Stimulated activated CD4-positive, alpha-beta T cell treated with anti-CD3 and anti-CD28 coated beads, Interleukin-2, amount 100 ng/mL, for 24 hours (primary cell): Measurements from ENCODE around the gene C1R.

Source experiments
- DNase-seq, 2 donors: peaks; one replicate each; pipeline ENCODE4 v3.0.0-alpha.2; 2020

C1R gene

DNA sequence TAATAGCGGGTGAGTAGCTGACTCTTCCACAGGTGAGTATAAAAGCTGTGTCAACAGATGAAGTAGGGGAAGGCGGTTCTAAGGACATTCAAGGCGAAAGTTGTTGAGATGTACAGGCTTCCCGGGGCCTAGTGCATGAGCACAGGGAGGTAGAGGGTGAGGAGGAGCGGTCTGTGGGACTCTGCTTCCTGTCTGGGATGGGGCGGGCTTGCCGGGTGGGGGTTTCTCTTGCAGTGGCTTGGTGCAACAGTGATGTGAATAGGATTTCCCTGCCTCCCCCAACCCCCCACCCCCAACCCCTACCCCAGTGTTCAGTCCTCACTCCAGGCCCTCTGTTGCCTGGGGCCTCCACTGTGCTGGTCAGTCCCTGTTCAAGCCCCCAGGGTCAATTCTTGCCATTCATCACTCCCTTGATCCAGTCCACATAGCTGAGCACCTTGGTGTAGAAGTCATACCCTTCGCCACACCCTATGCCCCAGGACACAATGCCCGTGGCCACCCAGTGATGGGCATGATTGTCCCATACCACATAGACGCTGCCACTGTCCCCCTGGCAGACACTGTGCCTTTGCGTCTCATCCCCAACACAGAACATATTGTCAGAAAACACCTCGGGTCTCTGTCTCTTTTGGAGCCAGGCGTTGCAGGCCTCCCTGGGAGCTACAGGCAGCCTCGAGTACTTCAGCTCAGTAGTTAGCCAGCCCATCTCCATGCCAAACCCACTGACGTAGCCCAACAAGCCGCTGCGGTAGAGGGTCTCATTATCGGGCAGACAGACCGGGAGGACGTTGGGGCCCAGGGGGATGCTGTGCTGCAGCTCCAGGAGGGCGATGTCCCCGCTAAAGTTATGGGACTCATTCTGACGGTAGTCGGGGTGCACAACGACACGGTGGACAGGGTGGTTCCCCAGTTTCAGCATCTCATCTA, 4.0 kb upstream of the C1R start:
- no peak for DNase-seq

DNA sequence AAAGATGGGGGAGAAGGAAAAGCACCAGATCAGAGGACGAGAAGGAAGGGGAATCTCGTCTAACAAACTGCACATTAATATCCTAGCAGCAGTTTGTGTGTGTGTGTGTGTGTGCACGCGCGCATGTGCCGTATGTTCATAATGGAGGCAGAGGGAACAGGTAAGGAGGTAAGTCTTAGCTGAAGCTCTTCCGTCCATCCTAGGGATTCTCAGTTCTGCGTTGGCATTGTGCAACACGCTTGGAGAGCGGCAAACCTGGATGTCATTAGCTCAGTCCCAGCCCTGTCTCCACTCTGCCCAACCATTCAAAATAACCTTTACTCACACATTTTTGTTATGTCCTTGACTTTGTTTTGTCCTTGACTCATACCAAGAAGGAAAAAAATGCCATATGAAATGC, 1.6 kb upstream of the C1R start:
- no peak for DNase-seq

DNA sequence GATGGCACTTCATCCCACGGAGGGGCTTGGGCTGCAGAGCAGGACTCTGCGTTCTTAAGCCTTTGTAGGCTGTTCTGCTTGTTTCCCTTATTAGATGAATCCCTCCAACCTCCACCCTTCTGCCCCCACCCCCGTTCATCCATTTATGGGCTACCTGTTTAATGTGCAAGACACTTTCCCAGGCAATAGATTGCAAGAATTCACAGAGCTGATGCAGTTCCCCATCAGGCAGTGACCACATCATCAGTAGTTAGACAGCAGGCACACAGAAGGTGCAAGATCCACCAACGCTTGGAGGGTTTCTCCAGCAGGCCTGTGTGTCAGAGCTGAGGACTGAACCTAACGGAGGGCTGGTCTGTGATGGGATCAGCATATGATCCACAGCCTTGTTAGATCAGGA, 1.2 kb upstream of the C1R start:
- no peak for DNase-seq

DNA sequence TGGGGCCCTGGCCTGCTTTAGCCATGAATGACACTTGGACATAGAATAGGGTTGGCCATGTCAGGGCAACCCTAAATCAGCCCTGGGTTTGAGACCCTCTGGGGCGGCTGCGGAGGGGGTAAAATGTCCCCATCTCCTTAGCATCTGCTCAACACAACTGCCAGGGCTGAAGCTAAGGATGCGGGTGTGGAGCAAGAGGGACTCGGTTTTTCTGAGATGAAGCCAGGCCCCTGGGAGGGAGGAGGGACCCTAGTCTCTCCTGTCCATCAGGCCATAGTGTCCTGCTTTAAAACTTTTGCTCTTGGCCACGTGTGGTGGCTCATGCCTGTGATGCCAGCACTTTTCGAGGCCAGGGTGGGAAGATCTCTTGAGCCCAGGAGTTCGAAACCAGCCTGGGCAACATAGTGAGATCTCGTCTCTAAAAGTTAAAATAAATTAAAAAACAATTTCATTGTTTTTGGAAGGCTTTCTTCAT, 778 bp upstream of the C1R start:
- DNase-seq, result no peak

DNA sequence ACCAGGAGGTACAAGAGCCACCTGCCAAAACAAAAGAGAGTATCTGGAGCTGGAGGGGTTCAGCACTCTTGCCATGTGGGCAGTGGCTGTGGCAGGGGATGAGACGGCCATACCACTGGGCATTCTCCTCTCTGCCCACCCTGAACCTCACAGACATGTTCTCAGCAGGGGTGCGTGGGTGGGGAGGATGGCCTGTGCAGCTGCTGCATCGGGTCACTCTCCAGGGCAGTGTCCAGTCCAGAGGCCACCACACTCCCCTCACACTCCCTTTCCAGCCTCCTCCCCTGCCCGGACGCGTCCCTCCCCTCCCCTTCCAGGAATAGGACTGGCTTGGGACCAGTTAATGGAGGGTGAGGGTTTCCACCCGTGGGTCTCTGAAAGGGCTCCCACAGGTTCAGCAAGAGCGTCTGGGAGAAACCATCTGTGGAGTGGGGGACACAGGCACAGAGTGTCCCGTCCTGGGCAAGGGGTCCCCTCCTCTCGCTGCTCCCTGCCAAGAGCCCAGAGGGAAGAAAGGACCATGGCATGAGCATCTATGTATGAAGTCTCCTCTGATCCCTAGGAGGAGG, 501 bp downstream of the C1R start:
- DNase-seq, result no peak

DNA sequence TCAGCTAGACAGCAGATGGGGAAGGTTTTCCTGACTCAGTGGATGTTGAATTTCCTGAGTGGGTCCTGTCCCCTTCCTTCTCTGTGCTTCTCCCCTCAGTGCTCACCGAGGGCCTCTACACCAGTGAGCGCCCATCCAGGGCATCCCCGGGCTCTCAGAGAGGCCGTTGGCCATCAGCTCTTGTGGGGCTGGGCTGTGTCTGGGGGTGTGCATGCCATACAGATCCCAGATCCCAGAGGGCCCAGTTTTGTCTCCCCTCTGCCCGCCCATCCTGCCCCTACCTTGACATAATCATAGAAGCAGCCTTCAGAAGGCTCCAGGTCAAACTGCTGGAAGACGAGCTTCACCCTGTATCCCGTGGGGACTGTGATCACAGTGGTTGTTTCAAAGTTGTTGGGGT, 1.1 kb downstream of the C1R start:
- no peak for DNase-seq

DNA sequence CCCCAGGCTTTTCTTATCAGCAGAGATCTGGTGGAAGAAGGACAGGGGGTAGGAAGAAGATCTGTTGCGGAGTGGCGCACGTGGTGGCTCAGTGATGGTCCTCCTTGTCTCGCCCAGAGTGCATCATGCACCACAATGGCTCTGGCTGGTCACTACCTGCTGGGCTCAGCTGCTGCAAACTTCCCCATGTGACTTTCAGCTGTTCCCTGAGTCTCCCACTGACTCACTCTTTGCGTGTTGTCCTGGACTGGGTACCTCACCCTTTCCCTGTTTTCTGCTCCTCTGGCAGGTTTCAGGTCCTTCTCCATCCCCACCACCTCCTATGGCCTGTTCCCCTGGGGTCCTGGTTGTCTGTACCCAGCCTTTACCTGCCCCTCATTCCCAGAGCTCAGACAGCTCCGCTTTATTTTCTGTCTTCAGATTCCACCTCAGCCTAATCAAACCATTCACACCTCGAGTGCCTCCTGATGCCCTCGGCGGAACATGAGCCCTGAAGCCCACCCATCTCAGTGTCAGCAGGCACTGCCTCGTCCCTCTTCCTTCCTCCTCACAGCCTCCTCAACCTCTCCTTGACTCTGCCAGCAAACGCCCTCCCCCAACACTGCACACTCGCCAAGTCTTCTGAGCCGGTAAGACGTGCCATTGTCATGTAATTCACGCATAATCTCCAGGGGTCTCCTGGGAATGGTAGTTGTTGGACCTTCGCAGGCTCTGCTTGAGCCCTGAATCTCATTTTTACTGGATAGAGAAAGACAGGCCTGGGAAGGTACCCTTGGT, 1.8 kb downstream of the C1R start:
- no peak for DNase-seq

DNA sequence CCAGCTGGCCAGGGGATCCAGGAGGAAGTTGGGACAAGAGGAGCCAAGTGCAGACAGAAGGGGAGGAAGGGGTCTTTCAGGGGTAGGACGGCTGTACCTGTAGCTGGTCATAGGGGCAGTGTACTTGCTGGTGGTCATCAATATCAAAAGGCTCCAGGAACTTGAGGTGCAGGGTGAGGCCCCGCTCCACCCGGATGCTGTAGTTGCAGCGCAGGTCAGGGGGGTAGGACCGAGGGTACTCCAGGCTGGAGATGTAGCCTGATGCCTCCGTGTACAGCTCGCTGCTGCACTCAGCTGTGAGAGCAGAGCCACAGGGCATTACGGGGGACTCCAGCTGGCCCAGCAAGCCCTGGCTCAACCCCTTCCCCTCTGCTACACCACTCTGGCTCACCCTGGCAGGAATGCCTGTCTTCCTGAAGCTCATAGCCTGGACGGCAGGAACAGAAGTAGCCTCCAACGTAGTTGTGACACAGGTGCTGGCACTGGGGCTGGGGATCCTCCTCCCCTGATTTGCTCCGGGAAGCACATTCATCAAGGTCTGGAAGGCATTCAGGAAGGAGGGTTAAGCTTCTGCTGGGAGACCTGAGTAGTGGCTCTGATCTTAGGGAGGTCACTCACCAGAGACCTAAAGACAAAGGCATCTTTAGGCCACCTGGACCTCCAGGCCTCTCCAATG, 2.9 kb downstream of the C1R start:
- no peak for DNase-seq

DNA sequence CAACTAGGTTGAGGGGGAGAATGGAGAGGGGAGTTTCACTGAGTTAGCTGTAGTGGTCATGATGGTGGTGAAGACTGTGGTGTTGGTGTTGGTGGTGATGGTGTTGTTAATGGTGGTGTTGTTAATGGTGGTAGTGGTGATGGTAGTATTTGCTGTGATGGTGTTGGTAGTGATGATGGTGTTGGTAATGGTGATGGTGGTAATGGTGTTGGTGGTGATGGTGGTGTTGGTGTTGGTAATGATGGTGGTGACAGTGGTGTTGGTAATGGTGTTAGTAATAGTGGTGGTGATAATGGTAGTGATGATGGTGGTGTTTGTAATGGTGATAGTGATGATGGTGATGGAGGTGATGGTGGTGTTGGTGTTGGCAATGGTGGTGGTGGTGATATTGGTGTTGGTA, 9.1 kb downstream of the C1R start:
- DNase-seq, result no peak

DNA sequence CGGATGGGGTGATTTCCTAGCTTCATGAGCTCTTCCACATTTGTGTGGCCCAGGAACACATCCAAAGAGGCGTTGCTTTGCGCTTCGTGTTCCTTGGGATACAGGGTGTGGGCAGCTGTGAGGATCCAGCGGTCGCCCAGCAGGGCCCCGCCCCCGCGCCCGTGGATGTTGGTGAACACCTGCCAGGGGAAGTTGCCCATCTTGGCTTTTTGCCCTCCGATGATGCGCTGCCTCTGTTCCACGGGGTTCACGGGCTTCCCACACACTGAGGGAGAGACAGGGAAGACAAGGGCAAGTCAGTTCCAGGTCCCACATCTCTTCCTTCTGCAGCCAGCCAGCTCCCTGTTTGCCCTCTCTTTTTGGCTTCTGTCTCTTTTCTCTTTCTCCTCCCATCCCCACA, 11.2 kb downstream of the C1R start:
- no peak for DNase-seq

DNA sequence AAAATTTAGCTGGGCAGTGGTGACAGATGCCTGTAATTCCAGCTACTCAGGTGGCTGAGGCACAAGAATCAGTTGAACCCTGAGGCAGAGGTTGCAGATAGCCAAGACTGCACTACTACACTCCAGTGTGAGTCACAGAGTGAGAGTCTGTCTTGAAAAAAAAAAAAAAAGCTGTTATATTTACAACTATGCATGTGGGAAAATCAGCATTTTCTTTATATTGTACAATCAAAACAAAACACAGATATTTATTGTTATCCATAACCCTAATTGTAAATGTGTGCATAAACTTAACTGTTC, 12.5 kb downstream of the C1R start:
- DNase-seq, result no peak

DNA sequence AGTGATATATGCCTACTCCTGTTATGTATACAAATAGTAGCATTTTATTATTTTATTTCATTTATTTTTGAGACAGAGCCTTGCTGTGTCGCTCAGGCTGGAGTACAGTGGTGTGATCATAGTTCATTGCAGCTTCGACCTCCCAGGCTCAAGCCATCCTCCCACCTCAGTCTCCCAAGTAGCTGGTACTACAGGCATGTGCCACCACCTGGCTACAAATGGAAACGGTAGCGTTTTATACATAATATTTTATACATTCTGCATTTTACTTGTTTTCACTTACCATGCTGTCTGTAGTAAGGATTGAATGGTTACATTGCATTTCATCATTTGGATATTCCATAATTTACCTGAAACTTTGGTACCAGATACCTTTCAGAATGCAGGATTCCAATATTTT, 14.1 kb downstream of the C1R start:
- no peak for DNase-seq

DNA sequence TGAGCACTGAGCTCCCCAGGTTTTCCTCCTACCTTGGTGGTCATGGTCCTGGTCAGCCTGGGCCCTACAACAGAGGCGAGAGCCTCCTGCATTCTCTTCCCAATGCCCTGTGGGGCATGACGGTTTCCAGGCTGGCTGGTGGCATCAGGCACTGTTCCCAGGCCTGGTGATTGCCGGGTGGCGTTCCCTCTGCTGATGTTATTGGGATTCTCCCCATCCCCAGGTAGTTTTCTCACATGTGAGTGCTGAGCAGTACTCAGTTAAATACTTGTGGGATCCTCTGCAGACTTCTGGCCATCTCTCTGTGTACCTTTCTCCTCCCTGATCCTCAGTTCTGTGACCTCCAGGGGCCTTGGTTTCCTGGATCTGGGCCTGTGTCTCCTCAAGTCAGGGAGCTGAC, 15.8 kb downstream of the C1R start:
- no peak for DNase-seq

DNA sequence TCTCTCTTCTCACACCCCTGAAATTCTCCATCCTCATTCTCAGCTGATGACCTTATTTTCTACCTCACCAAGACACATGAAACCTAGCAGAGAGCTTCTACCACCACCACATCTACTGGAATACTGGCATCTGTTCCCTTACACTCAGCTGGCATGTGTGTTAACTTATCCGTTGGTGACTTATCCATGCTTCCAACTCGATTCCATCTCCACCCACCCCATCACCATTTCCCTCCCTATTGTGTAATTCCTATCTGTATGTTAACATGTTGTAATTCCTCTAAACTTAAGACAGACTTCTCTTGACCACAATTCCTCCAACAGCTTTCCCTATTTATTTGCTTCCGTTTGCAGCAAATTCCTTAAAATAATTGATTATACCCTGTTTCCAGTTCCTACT, 16.3 kb downstream of the C1R start:
- no peak for DNase-seq

DNA sequence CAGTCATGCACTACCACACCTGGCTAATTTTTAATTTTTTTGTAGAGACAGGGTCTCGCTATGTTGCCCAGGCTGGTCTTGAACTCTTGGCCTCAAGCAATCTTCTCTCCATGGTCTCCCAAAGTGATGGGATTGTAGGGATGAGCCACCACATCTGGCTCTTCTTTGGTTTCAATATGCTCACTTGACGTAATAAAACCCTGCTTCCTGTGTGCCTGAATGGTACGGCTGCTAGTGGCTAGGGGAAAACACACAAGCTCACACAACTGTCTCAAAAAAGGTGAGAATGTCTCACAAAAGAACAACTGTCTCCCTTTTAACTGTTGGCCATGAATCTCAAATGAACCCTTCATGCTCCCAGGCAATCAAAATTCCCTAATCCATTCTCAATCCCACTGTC, 16.7 kb downstream of the C1R start:
- no peak for DNase-seq

DNA sequence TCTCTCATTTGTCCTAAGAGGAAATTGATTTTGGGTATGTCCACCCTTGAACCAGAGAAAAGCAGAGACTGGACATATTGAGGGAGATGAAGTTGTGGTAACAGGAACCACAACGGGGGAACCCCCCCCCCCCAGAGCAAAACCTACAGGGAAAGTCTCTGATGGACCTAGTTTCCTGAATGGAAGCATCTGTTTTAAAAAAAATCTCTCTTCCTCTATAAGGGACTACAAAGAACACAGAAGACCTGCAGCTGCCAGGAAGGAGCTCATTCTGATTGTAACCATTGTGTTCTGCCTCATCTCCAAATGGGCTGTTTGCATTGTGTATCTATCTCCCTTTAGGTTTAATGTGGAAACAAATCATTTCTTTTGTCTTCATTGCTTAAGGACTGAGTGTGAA, 18.3 kb downstream of the C1R start:
- DNase-seq, result no peak

DNA sequence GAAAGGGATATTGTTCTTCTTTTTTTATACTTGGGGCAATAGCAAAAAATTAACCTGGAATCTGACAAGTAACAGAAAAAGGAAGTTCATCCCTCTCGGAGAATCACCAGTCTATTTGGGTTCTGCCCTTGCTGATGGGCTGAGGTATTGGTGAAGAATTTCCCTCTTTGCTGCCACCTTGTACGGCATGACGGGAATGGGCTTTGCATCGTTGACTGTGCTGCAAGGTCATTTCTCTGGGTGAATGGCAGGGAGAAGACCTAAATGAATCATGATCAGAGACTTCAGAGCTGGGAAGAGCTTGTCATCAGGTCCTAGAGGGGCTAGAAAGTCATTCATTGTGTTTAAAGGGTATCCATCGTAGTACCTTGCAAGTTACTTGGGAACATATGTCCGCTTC, 19.7 kb downstream of the C1R start:
- DNase-seq, result no peak

DNA sequence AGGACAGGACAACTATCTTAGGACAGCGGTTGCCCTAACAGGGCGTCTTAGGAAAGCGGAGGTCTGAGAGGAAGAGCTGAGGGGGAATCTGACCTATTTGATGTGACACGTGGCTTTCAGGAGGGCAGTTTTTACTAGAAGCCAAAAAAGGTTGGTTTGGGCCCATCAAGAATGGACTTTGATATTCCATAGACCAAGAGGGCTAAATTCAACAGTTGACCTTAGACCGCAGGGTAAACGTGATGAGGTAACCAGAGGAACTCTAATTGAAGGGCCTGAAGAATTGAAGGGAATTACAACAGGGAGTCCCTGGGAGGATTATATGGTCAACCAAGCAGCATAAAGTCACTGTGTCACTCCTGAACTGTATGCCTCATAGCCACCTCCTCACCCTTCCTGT, 20.2 kb downstream of the C1R start:
- DNase-seq, result no peak

DNA sequence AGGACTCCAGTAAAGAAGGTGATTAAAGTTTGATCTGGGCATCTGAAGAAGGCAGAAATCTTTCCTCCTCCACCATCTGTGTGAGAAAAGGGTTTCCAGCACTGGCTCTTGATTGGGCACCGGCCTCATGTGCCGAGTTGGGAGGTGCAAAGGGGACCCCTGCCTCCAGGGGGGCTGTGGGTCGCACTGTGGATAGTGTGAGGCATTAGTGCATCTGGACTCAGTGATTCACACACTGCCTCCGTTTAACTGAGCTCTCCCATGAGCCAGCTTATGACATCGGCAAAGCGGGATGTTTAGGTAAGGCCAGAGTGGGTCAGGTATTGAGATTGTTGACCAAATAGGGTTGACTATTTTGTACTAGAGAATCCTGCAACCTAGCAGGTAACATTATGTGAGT, 22.9 kb downstream of the C1R start:
- no peak for DNase-seq

DNA sequence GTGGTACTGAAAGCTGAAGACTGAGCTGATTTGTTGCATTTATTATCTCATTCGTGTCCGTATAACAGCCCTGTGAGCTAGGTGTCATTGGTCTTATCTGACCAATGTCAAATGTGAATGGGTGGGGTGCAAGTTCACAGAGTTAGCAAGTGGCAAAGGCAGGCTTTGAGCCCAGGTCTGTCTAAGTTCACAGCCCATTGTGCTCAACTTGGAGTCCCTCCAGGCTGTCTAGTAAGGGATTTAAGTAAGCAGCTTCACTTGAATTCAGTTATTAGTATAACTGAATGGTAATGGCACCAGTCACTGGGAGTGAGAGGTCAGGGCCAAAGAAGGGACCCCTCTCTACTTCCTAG, 23.3 kb downstream of the C1R start:
- no peak for DNase-seq

DNA sequence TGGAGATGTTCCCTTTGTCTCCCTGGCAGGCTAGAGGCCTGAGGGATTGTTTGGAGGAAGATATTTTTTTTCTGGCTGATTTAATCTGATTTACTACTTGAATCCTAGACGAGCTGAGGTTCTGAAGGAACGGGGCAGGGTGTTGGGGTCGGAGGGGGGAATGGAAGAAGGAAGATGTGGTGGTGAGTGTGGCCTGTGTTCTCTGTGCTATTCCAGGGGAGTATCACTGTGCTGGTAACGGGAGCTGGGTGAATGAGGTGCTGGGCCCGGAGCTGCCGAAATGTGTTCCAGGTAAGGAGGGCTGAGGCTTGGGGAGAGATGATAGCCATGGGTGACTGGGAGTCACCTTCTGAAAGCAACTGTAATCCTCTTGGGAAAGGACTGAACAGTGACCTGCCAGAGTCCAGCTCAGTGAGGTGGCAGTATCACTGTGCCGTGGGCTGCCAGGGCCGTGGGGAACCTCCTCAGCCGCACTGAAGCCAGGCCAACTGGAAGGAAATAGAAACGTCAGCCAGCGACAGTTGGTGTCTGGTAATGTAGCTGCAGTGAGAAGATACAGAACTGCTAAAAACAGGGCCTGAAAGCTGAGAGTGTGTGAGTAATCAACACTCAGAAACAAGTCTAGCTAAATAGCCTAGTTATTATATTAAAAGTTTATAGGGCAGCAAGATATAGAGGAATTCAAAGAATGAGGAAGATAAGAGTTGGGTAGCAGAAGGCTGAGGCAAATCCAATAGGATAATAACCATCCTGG, 23.8 kb downstream of the C1R start:
- DNase-seq, result no peak

DNA sequence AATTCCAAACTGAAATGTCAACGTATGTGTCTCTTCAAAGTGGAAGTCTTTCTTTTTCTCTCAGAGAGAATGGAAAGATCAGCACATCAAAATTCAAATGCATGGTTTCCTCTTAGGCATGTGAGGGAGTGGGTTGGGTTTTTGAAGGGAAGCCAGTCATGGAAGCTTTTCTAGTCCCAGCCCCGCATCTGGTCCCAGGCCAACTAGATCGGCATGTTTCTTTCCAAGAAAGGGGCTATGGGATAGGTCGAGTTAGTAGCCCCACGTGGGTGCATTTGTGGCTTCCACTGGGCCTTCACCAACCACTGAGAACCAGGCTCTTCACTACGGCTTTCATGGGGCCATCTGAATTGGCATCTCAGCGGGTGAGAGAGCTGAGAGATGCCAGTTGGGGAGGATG, 25.1 kb downstream of the C1R start:
- DNase-seq, result no peak

DNA sequence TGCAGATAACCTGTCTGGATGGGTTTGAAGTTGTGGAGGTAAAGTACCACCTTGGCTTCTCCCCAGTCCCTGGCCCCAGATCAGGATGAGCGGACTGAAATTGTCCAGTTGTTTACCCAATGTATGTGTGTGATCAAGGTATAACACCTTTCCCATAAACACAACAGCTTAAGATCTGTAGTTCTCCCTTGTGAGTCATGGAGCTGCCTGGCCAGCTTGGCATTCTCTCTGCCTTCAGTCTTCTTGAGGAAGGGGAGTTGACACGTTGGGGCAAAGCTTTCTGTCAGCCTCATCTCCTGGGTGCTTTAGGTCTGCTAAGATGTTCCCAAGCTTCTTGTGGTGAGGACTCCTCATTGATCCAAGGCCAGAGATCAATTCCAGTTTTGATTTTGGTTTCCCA, 25.6 kb downstream of the C1R start:
- DNase-seq, result no peak
